Activated CD4-positive, CD25-positive, alpha-beta regulatory T cell (primary cell): ENCODE results near the gene SLC41A3.

ENCODE experiments used
- DNase-seq, 4 experiments: peaks; one replicate each; lab custom pipeline; 2025; lab: John Stamatoyannopoulos, UW

The SLC41A3 gene

DNA sequence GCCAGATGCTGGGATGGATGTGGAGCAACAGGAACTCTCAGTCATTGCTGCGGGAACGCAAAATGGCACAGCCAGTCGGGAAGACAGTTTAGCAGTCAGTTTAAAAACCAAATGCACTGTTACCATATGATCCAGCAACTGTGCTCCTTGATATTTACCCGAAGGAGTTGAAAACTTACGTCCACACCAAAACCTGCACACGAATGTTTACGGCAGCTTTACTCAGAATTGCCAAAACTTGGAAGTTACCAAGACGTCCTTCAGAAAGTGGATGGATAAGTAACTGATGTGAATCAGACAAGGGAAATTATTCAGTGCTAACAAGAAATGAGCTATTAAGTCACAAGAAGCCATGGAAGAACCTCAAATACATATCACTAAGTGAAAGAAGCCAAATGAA, 36.1 kb upstream of the SLC41A3 start:
- DNase-seq = no peak

DNA sequence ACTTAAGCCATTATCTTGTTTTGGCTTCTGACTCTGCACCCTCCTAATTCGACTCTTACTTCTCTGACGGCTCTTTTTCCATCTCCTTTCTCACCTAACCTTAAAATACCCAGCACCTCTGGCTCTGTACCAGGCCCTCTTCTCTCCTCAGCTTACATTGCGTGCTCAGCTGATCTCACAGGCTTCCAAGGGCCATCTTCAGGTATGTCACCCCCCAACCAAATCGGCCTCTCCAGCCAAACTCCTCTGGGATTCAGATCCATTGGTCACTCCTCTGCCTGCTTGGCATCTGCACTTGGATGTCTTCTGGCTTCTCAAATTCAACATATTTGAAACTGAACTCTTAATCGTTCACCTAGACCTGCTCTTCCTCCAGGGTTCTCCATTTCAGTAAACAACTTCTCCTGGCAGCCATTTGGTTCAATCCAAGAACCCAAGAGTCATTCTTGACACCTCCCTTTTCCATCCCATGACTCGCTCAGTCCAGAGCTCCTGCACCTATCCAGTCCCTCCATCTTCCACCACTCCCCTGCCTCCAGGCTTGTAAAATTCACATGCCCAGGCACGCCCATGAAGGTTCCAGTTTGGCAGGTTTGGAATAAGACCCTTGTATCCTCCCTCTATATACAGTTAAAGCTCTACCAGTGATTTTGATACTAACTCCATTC, 35.2 kb upstream of the SLC41A3 start:
- DNase-seq = no peak

DNA sequence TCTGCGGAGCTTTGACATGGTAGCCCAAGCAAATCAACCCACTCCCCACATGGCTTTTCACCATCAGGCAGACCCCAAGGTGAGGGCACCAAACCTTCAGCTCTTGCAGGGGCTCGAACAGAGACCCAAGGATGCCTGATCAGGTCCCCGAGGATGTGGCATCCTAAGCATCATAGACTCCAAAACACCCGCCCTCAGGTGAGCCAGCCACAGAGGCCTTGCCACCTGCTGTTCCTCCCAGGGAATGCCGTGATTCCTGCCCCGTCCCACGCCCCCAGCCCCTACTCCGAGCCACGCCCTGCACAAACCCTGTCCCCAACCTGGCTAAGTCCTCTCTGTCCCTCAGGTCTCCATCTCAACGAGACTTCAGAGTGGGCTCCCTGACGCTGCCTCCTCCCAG, 34.7 kb upstream of the SLC41A3 start:
- no peak for DNase-seq

DNA sequence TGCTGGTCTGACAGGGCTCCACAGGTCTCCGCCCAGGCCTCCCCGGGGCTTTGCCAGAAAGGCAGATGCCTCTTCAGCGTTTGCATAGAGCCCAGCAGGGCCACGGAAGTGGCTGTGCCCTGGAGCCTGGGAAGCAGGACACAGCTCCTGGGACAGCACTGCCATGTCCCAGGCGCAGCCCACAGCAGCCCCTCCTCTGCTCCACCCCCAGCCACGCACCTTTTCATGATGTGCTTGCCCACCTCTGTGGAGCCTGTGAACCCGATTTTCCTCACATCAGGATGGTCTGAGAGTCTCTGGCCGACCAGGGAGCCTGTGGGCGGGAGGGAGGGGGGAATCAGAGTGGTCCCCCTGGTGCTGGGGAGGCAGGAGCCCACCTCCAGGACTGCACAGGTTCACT, 33.9 kb upstream of the SLC41A3 start:
- DNase-seq = no peak

DNA sequence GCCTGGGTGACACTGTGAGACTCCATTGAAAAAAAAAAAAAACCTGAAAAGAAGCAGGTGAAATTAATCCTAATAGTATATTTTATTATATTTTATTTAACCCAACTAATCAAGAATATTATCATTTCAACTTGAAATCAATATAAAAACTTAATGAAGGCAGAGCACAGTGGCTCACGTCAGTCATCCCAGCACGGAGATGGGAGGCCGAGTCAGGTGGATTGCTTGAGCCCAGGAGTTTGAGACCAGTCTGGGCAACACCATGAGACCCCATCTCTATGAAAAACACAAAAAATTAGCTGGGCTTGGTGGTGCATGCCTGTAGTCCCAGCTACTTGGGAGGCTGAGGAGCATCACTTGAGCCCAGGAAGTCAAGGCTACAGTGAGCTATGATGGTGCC, 33.3 kb upstream of the SLC41A3 start:
- no peak for DNase-seq

DNA sequence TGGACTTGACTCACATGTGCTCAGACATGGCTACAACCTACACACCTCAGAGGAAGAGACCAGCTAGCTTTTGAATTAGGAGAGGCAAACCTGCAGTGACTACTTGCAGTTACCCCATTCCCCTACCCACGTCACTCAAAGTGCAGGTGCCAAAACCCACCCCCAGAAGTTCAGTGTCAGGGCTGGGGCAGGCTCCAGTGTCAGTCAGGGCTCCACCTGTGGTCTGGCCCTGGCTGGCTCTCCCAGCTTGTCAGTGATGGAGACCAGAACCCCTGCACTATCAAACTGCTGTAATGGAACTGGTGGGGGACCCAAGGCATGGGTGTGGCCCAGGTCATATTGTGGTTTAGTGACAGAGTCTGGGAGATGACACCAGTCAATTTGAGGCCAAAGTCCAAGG, 32.6 kb upstream of the SLC41A3 start:
- DNase-seq = no peak

DNA sequence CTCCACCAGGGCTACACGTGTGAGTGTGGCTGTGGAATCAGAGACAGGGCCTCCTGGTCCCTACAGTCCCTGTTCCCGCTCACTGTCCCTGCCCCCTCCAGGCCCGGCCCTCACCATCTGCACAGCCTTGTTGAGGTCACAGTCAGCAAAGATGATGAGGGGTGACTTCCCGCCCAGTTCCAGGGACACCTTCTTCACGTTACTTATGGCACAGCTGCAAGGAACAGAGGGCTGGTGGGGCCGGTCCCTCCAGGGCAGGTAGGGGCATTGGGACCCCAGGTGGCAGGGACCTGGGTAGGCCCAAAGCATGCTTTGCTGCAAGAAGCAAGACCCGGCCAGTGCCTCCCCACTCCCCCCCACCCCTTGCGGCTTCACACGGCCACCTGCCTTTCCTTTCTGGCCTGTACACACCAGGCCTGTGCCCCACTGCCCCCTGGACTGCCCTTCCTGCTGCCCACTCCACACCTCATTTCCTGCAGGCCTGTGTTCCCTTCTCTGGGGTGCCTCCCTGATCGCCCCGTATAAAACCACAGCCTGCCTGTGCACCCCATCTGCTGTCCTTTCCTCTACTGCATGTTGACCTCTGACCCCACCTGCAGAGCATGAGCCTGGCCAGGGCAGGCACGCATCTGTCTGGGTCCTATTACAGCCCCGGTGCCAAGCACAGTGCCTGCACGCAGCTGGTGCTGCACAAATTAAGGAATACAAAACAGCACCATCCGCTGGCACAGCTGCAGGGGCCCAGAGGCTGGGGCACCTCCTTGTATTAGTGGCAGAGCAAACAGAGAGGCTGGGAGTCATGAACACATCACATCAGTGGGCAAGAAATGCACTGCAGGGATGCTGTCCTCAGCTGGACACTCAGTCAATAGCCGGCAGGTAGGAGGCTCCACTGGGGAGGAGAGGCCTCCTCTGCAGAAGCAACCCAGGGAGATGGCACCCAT, 30.8 kb upstream of the SLC41A3 start:
- no peak for DNase-seq

DNA sequence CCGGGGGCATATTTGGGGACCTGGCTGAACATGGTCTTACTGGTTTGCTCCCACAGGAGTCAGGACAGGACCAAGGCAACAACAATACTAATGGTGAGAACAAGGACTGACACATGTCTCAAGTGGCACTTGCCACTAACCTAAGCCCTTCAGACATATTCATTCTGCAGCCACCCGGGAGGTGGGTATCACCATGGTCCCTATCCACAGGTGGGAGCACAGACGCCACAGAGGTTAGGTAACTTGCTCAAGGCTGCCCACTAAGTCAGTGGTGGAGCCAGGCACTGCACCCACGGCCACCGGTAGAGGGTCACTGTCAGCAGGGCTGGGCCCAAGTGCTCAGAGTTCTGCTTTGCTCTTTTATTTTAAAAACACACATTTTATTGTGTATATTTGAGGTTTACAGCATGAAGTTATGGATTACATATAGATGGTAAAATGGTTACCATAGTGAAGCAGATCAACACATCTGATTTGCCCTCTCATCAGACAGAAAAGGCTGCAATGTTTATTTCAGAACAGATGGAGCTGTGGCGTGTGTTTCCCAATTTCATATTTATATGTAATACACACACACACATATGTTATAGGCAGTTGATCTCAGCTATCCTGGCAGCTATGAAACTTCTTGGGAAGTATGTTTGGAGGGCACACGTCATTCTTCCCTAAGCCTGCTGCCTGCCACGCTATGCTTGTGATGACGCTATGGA, 30.0 kb upstream of the SLC41A3 start:
- no peak for DNase-seq

DNA sequence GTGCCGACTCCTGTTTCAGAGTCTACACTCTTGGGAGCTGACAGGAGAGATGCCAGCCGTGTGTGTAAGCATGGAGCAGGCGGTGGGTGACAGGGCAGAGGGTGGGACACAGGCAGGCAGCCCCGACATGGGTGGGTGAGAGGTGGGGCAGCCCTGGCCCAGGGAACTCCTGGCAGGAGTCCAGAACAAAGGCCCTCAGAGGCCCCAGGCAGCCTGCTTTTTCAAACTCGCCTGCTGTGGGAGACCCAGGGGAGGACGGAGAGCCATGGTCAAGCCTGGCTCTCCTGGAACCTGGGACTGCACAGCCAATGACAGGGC, 29.3 kb upstream of the SLC41A3 start:
- DNase-seq = no peak

DNA sequence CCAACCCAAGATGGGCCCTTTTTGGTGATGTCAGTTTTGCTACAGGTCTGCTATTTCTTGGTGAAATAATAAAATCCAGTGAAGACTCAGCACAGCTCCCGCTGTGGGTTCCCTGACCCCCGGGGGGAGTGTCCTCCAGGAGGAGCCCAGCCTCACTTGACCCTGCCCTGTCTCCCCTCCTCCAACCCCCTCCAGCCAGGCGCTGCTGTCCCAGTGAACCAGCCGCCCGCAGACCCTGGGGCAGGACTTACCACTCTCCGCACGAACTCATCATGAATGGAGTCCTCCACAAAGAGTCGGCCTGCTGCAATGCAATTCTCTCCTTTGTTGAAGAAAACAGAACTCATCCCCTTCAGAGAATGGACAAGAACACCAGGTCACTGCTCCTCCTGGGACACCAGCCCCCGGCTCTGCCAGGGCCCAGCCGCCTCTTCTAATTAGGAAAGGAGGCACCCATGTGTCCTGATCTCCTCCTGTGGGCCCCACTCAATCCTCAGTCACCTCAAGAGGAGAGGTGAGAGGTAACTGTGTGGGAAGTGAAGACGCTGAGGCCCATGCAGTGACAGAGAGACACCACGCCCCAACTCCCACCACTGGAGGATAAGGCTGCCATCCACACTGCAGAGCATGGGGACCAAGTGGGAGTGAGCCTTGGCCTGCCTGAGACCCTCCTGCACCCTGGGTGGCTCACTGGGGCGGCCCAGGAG, 28.8 kb upstream of the SLC41A3 start:
- DNase-seq = no peak

DNA sequence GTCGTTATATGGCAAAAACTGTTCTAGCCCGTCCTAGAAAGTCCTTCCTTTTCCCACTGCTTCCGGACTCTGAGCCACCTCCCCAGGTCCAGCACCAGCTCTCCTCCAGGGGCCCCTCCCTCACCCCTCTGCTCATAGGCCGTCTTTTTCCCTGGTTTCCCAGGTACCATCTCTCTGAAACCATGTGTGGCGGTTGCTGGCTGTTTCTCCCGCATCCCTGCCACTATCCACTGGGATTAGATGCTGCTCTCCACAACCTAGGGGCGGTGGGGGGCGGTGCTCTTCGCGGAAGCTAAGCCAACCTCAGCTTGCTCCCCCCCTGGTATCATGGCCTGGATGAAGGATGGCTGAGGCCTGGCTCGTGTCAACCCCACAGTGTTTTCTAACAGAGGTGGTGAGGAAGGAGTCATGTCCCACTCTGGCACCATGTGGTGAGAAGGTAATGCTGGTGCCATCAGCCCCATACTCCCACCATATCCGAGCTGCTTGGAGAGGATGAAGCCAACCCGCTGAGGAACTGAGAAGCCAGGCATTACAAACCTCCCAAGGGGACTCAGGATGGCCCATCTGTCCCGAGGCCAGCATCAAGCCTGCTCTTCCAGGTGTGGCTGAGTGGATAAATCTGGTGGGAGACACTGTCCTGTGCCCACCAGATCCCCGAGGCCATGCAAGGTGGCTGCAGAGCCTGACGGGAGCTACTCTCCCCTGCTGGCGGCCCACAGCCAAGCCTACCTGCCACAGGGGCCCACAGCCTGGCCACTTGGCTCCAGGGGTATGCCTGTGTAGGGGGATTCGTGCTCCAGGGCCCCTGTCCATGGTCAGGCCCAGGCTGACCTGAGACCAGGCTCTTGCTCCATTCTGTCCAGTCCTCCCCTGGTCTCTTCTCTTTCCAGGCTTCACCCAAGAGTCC, 27.9 kb upstream of the SLC41A3 start:
- no peak for DNase-seq

DNA sequence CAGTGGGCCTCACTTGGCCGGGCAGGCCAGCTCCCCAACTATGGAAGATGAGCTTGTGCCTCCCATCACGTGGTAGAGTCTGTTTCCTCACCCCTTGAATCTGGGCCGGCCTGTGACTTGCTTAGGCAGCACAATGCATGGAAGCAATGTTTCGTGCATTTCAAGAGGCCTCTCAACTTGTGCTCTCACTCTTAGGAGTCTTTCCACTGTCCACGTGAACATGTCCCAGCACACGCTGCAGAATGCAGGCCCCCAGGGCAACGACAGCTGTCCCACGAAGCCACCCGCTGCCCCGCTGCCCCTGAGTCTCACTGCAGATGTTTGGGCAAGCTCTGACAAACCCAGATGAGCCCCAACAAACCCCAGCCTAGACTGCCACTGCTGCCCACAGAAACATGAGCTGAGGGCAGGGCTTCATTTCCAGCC, 27.2 kb upstream of the SLC41A3 start:
- DNase-seq = no peak

DNA sequence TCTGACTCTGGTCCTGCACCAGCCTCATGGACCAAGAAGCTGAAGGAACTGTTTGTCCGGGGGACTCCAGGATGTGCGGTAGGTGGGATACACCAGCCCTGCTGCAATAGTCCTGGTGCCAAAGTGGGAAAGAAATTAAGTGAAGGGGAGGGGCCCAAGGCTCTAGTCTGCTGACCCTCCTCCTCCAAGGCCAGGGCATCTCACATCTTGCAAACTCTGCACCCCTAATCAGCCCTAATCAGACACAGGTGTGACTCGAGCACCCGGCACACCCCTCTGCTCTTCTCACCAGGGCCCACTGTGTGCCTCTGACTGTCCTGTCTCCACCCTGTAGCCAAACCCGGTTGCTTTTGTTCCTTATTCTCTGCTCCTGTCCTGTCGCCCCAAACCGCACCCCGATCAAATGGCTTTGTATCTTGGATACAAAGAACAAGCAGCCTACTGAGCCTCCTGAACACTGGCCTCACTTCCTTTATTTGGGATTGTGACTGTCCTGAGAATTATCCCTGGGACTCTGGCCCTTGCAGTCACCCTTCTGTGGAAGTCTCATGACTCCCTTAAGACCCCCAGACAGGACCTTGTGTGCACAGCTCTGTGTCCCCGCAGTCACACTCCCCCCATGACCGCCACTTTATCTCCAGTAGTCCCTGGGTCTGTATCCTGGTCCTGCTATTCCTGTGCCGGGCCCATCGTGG, 26.7 kb upstream of the SLC41A3 start:
- DNase-seq = no peak

DNA sequence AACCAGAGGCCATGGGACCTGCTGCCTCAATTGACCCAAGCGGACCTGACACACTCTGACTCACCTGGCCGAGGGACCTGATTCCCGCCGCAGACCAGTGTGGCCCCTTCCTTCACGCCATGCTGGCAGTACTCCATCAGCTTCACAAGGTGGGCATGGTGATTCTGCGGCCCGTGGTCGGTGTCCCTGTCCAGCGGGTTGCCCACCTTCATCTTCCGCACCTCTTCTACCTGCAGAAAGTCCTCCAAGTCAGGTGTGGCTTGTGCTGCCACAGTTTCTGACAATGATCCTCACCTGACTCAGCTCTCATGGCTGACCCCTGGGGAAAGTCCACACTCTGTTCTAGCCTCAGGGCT, 25.9 kb upstream of the SLC41A3 start:
- DNase-seq = no peak

DNA sequence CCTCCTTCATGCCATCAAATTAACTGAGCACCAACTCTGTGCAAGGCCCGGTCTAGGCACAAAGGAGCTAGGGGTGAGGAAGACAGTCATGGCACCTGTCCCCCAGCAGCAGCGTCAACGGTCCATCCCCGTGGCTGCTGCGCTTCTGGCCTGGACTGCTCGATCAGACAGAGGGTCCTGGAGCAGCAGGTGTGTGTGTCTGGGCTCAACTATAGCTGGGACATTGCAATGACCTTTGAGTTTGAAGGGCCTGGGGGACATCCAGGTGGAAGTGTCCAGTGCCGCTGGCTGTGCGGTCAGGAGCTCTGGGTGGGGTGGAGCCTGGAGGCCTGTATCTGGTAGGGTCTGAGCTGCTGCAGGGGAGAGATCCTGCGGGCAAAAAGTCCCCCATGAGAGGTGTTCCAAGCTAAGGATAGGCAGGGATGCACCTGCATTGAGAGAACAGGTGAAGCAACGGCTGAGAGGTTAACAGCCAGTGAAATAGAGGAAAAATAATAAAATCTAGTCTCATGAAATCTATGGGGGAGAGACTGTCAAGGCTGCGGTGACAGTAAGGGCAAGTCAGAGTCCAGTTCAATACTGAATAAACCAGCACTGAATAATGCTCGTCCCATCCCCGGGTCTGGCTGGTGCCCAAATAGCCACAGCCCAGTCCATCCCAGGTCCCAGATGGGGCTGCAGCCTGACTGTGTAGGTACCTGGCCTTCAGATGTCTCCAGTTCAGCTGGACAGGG, 25.4 kb upstream of the SLC41A3 start:
- DNase-seq = no peak

DNA sequence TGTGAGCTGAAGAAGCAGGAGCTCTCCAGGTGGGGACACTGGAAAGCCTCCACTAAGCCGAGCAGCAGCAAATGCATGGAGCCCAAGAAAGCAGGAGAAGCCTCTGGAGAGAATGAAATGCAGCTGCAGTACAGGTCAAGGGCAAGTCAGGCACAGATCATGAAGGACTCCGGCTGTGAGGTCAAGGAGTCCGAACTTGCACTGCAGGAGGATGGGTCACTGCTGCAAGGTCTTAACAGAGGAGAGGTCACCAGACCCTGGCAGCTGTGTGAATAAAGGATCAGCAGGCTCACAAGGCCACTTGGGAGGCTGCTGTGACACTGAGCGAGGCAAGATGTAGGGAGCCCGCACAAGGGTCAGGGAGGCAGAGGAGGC, 24.7 kb upstream of the SLC41A3 start:
- no peak for DNase-seq

DNA sequence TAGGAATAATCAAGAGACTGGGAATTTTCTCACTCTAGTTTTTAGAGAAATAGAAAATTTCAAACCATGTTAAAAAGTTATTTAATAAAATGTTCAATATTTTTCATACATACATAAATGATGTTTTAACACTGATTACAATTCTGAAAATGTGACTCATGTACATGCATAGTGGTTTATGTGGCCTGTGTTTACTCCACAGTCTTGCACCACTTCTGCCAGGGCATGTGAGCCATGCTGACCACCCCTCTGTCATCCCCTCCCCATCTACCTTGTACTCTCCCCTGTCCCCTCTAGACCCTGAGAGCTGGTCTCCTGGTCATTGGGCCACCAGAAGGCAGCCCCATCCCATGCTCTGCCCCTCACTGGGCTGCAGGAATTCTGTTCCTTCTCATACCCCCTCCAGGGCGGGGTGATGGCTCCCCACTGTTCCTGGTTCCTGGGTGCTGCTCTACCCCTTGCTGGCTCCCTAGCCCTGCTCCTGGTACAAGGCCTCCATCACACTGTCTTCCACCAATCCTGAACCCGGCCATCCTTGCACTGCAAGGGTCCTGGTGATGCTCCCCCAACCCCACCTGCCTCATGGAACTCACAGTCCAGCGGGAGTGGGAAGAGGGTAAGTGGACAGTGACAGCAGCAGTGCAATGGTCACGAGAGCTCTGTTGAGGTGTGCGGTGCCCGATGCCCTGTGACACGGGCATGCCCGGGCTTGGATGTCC, 24.2 kb upstream of the SLC41A3 start:
- DNase-seq = no peak

DNA sequence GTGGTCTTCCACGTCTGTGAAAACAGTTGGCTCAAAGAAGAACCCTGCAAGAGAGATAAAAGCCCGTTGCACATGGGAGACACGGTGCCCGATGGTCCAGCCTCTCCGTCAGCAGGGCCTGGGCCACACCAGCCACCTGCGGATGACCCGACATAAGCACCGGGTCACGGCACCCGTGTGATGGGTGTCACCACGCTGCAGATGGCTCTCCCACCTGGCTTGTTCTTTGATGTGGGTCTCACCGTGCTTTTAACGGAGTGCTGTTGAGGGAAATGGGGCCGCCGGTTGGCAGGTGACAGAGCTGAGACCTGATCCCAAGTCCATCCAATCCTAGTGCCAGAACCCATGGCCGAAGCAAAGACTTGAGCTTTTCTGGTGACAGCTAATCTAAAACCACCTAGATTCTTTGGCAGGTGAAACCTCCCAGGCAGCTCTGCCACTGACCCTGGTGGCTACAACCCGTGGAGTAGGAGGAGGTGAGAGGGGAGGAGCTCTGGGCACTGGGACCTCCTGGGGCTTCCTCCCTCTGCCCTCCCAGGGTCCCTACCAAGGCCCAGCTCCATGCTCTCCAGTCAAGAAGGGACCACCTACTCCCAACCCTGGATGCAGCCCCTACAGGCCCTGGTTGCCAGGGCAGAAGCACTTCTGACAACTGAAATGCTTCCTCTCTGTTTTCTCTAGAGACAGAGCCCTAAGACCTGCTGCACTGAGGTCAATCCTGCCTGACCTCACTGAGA, 23.4 kb upstream of the SLC41A3 start:
- DNase-seq = no peak
